GM21737 (cell line): ENCODE results near the gene MAP6.

Experiments
- ATAC-seq: cut with Tn5 transposase; IDR thresholded peaks from one replicate; pipeline ENCODE4 v1.9.1; 2021; ENCODE audit warnings: mild to moderate bottlenecking, moderate library complexity; ENCODE audit not compliant: unreplicated experiment

The MAP6 gene

GRCh38 chr11:75571625-75572024 lies 97.2 kb downstream of the MAP6 start:
- ATAC-seq, result no peak

- no peak for ATAC-seq
Measured at GRCh38 chr11:75570559-75571139, 98.2 kb downstream of the MAP6 start.

- no peak for ATAC-seq
Measured at GRCh38 chr11:75568616-75569219, 100.1 kb downstream of the MAP6 start.

GRCh38 chr11:75567971-75568370 lies 100.9 kb downstream of the MAP6 start:
- no peak for ATAC-seq

- ATAC-seq, result no peak
Measured at GRCh38 chr11:75566763-75567279, 102.0 kb downstream of the MAP6 start.

- ATAC-seq, result no peak
Measured at GRCh38 chr11:75565916-75566762, 102.7 kb downstream of the MAP6 start.

- no peak for ATAC-seq
Measured at GRCh38 chr11:75565221-75565814, 103.5 kb downstream of the MAP6 start.

- no peak for ATAC-seq
Measured at GRCh38 chr11:75563978-75564552, 104.8 kb downstream of the MAP6 start.

- ATAC-seq, result no peak
Measured at GRCh38 chr11:75563501-75563977, 105.3 kb downstream of the MAP6 start.

GRCh38 chr11:75562836-75563484 lies 105.9 kb downstream of the MAP6 start:
- no peak for ATAC-seq

GRCh38 chr11:75562048-75562835 lies 106.6 kb downstream of the MAP6 start, which contains the start of gene SERPINH1:
Gene SERPINH1, plus strand, starts transcription at chr11:75562253. Its CDS starts 4,097 bp downstream, at chr11:75566350.
- peak; percentile 83 for ATAC-seq

- no peak for ATAC-seq
Measured at GRCh38 chr11:75561426-75562047, 107.3 kb downstream of the MAP6 start.

GRCh38 chr11:75560644-75561043 lies 108.2 kb downstream of the MAP6 start:
- ATAC-seq, result no peak

GRCh38 chr11:75558939-75559843 lies 109.6 kb downstream of the MAP6 start:
- no peak for ATAC-seq

- ATAC-seq, result no peak
Measured at GRCh38 chr11:75557666-75558494, 111.0 kb downstream of the MAP6 start.

GRCh38 chr11:75556275-75556674 lies 112.6 kb downstream of the MAP6 start:
- no peak for ATAC-seq
